ENCODE results near the gene OPN3.

GRCh38 chr1:241624935-241625334 lies 15.2 kb downstream of the OPN3 start:
- TF ChIP-seq CTCF (IDR thresholded peaks at IDR 0.05) (no peak), POLR2A (IDR thresholded peaks at IDR 0.05) (no peak)
